ENCODE results near the gene CLASP2. TPM values are rescaled to one million over a fixed set of nuclear protein-coding genes. Genes with fewer than 3 reads are reported as not detected.
"Not testable (repeated sequence)": the region's sequence is repeated elsewhere in the genome, so short reads cannot be mapped to it uniquely, and the experiment has no call there.

Gene CLASP2
- total RNA-seq, 5 donors from 2014 or later (not counting 1 experiment from before 2014, with no cell fraction given) = 54.0 to 80.1 (median 60.5) TPM

DNA sequence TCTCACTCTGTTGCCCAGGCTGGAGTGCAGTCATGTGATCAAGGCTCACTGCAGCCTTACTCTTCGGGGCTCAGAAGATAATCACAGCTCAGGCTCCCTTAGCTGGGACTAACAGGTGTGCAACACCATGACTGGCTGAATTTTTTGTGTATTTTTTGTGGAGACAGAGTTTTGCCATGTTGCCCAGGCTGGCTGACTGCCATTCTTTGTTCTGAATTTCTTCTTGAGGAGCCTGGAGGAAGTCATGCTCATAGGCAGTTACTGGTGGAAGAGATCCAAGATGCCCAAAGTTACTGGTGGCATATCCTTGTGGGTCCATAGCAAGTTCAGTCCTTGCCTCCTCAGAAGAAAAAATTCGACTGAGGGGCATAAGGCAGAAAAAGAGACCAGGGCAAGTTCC, 261.3 kb downstream of the CLASP2 start:
- ChIA-PET POLR2A (no interaction called here), CTCF (interaction anchor here in 1 of 2 donors (0.7 kb wide), 1 partner anchor 47 kb away, joined by 4 read pairs; no protein-coding TSS in a partner anchor)
- no peak overlapping the region for H3K4me3 Mint-ChIP-seq
- WGBS (ENCODE audit: insufficient coverage) = 100% methylated on average over 1 of the region's 2 CpGs
- peaks cover 14% of the 10 kb centered on the region for H3K36me3 Mint-ChIP-seq
- Histone ChIP-seq H3K27ac (ENCODE audit: low read length) (no peak overlapping the region), H3K36me3 (ENCODE audit: control insufficient read depth in 2 of 2, extremely low read depth in 1 of 2, insufficient read depth in 1 of 2, low read length in 1 of 2) (no peaks in the 10 kb centered on the region), H3K4me3 (ENCODE audit: control insufficient read depth in 1 of 2, extremely low read depth in 1 of 2, low read length in 1 of 2) (no peak overlapping the region), H3K27me3 (replicated peaks in 1 of 2; ENCODE audit: control insufficient read depth in 2 of 2, extremely low read depth in 1 of 2, insufficient read depth in 2 of 2, low read length in 1 of 2) (no peaks in the 10 kb centered on the region), H3K9me3 (peaks cover 2% of the 10 kb centered on the region), H3K4me1 (ENCODE audit: control insufficient read depth in 1 of 2, extremely low read depth in 1 of 2, insufficient read depth in 2 of 2, low read length in 2 of 2) (no peaks in the 10 kb centered on the region)
- peaks cover 0 to 15% (median 11%) of the 10 kb centered on the region in 3 donors for H3K9me3 Mint-ChIP-seq
- ATAC-seq (replicated peaks in 1 of 4) (no peak), DNase-seq (no peak)
- no peak overlapping the region for H3K27ac Mint-ChIP-seq
- peaks cover 3 to 7% (median 3%) of the 10 kb centered on the region in 3 donors for H3K4me1 Mint-ChIP-seq
- H3K27me3 Mint-ChIP-seq = no peaks in the 10 kb centered on the region

DNA sequence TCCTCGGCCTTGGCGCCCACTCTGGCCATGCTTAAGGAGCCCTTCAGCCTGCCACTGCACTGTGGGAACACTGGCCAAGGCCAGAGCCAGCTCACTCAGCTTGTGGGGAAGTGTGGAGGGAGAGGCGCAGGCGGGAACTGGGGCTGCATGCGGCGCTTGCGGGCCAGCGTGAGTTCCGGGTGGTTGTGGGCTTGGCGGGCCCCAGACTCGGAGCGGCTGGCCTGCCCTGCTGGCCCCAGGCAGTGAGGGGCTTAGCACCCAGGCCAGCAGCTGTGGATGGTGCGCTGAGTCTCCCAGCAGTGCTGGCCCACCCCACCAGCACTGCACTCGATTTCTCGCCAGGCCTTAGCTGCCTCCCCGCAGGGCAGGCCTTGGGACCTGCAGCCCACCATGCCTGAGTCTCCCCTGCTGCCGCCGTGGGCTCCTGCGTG, 264.7 kb downstream of the CLASP2 start:
- POLR2A ChIA-PET = no interaction called here
- Mint-ChIP-seq H3K9me3 (peaks cover 0 to 6% (median 5%) of the 10 kb centered on the region in 3 donors), H3K36me3 (peaks cover 6% of the 10 kb centered on the region), H3K4me3 (no peak overlapping the region), H3K4me1 (peaks cover 3 to 7% (median 3%) of the 10 kb centered on the region in 3 donors), H3K27me3 (no peaks in the 10 kb centered on the region), H3K27ac (no peak overlapping the region)
- Histone ChIP-seq H3K4me3 (ENCODE audit: control insufficient read depth in 1 of 2, extremely low read depth in 1 of 2, low read length in 1 of 2) (no peak overlapping the region), H3K36me3 (ENCODE audit: control insufficient read depth in 2 of 2, extremely low read depth in 1 of 2, insufficient read depth in 1 of 2, low read length in 1 of 2) (no peaks in the 10 kb centered on the region), H3K4me1 (ENCODE audit: control insufficient read depth in 1 of 2, extremely low read depth in 1 of 2, insufficient read depth in 2 of 2, low read length in 2 of 2) (no peaks in the 10 kb centered on the region), H3K27me3 (replicated peaks in 1 of 2; ENCODE audit: control insufficient read depth in 2 of 2, extremely low read depth in 1 of 2, insufficient read depth in 2 of 2, low read length in 1 of 2) (no peaks in the 10 kb centered on the region), H3K9me3 (no peaks in the 10 kb centered on the region), H3K27ac (ENCODE audit: low read length) (no peak overlapping the region)
- CTCF ChIA-PET = interaction anchor here in 1 of 2 donors (0.6 kb wide), 1 partner anchor 41 kb away, joined by 4 read pairs; no protein-coding TSS in a partner anchor
- WGBS (ENCODE audit: insufficient coverage) = 92% methylated on average over 17 of the region's 19 CpGs
- ATAC-seq (replicated peaks in 1 of 4) (no peak), DNase-seq (no peak)

DNA sequence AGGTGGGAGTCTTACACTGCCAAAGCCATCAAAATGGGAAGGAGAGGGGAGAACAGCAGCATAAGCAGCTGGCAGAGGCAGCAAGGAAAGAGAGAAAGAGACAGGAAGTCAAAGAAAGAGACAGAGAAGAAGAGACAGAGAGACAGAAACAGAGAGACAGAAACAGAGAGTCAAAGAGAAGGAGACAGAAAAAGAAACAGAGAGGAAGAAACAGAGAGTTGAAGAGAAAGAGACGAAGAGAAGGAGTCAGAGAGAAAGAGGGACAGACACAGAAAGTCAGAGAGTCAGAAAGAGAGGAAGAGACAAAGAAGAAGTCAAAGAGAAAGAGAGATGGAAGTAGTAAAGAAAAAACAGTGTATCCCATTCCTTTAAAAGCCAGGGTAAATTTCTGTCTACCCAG, 266.1 kb downstream of the CLASP2 start:
- ATAC-seq (replicated peaks in 1 of 4); H3K27me3 ChIP-seq (replicated peaks in 1 of 2; ENCODE audit: control insufficient read depth in 2 of 2, extremely low read depth in 1 of 2, insufficient read depth in 2 of 2, low read length in 1 of 2); H3K27ac Mint-ChIP-seq; DNase-seq; H3K27ac ChIP-seq (ENCODE audit: low read length); H3K27me3 Mint-ChIP-seq; H3K4me3 ChIP-seq (ENCODE audit: control insufficient read depth in 1 of 2, extremely low read depth in 1 of 2, low read length in 1 of 2); H3K4me3 Mint-ChIP-seq; H3K36me3 ChIP-seq (ENCODE audit: control insufficient read depth in 2 of 2, extremely low read depth in 1 of 2, insufficient read depth in 1 of 2, low read length in 1 of 2); CTCF ChIA-PET; H3K9me3 ChIP-seq; H3K36me3 Mint-ChIP-seq; POLR2A ChIA-PET; H3K4me1 ChIP-seq (ENCODE audit: control insufficient read depth in 1 of 2, extremely low read depth in 1 of 2, insufficient read depth in 2 of 2, low read length in 2 of 2); H3K9me3 Mint-ChIP-seq: not testable (repeated sequence)
- peaks cover 10 to 19% (median 12%) of the 10 kb centered on the region in 3 donors for H3K4me1 Mint-ChIP-seq
- 67% methylated on average over 1 of the region's 1 CpG for WGBS (ENCODE audit: insufficient coverage)

DNA sequence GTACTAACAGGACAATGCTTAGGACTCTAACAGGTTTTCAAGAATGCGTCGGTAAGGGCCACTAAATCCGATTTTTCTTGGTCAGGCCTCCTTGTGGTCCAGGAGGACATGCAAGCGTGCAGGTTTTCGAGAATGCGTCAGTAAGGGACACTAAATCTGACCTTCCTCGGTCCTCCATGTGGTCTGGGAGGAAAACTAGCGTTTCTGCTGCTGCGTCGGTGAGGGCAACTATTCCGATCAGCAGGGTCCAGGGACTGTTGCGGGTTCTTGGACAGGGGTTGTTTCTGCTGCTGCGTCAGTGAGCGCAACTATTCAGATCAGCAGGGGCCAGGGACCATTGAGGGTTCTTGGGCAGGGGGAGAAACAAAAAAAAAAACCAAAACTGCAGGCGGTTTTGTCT, 270.1 kb downstream of the CLASP2 start:
- H3K27ac Mint-ChIP-seq = no peak overlapping the region
- H3K27me3 Mint-ChIP-seq = no peaks in the 10 kb centered on the region
- H3K4me3 Mint-ChIP-seq = peak overlapping the region in 1 of 3 donors; percentile 82

DNA sequence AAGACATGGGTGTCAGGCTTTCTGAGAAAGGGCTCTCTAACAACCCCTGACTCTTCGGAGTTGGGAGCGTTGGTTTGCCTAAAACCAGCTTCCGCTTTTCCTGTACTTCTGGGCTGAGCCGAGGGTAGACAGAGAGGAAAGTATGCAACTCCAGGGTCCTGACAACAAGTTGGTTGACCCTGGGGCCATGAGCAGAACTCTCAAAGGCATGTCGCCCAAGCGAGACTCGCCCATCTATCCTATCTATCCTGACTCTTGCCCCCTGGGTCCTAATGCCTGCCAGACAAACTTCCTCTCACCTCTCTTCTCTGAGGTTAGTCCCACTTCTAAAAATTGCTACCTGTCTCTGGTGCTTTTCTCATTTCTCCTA, 270.8 kb downstream of the CLASP2 start:
- H3K27ac Mint-ChIP-seq; H3K36me3 Mint-ChIP-seq; H3K4me1 ChIP-seq (ENCODE audit: control insufficient read depth in 1 of 2, extremely low read depth in 1 of 2, insufficient read depth in 2 of 2, low read length in 2 of 2); H3K27ac ChIP-seq (ENCODE audit: low read length); ATAC-seq (replicated peaks in 1 of 4); H3K36me3 ChIP-seq (ENCODE audit: control insufficient read depth in 2 of 2, extremely low read depth in 1 of 2, insufficient read depth in 1 of 2, low read length in 1 of 2); POLR2A ChIA-PET; H3K27me3 Mint-ChIP-seq; H3K9me3 Mint-ChIP-seq; H3K27me3 ChIP-seq (replicated peaks in 1 of 2; ENCODE audit: control insufficient read depth in 2 of 2, extremely low read depth in 1 of 2, insufficient read depth in 2 of 2, low read length in 1 of 2); CTCF ChIA-PET; H3K9me3 ChIP-seq: not testable (repeated sequence)
- Mint-ChIP-seq H3K4me3 (peak overlapping the region; percentile 72 to 82 (median 79)), H3K4me1 (peaks cover 12 to 18% (median 15%) of the 10 kb centered on the region in 3 donors)
- DNase-seq = peak in 1 of 35 experiments; percentile 1
- peak overlapping the region in 1 of 2 donors; percentile 27 for H3K4me3 ChIP-seq (ENCODE audit: control insufficient read depth in 1 of 2, extremely low read depth in 1 of 2, low read length in 1 of 2)
- WGBS (ENCODE audit: insufficient coverage) = 100% methylated on average over 2 of the region's 7 CpGs

More for the DNA sequence above, 270.1 kb downstream of the CLASP2 start:
- ChIA-PET POLR2A (no interaction called here), CTCF (no interaction called here)
- DNase-seq (no peak), ATAC-seq (replicated peaks in 1 of 4) (no peak)
- H3K36me3 Mint-ChIP-seq = no peaks in the 10 kb centered on the region
- no peak overlapping the region for H3K4me3 ChIP-seq (ENCODE audit: control insufficient read depth in 1 of 2, extremely low read depth in 1 of 2, low read length in 1 of 2)
- no peak overlapping the region for H3K27ac ChIP-seq (ENCODE audit: low read length)
- peaks cover 0 to 5% of the 10 kb centered on the region in 2 experiments for H3K4me1 ChIP-seq (ENCODE audit: control insufficient read depth in 1 of 2, extremely low read depth in 1 of 2, insufficient read depth in 2 of 2, low read length in 2 of 2)
- H3K9me3 ChIP-seq = no peaks in the 10 kb centered on the region
- H3K27me3 ChIP-seq (replicated peaks in 1 of 2; ENCODE audit: control insufficient read depth in 2 of 2, extremely low read depth in 1 of 2, insufficient read depth in 2 of 2, low read length in 1 of 2) = no peaks in the 10 kb centered on the region
- no peaks in the 10 kb centered on the region for H3K9me3 Mint-ChIP-seq
- no peaks in the 10 kb centered on the region for H3K36me3 ChIP-seq (ENCODE audit: control insufficient read depth in 2 of 2, extremely low read depth in 1 of 2, insufficient read depth in 1 of 2, low read length in 1 of 2)
- WGBS (ENCODE audit: insufficient coverage) = 97% methylated on average over 14 of the region's 15 CpGs
- peaks cover 12 to 17% (median 15%) of the 10 kb centered on the region in 3 donors for H3K4me1 Mint-ChIP-seq

Other genes with a start within 250 kb of the CLASP2 start
- gene PDCD6IP, start 80.4 kb upstream of the CLASP2 start, total RNA-seq = 100 to 1,000 TPM; 139 to 216 (median 189) TPM